IPS-NIHi7 (cell line): ENCODE results near the gene C5orf52.
"Not testable (repeated sequence)": the region's sequence is repeated elsewhere in the genome, so short reads cannot be mapped to it uniquely, and the experiment has no call there.

Experiments
- DNase-seq: peaks from one replicate; pipeline ENCODE4 v3.0.0; 2012; ENCODE audit warnings: mixed read lengths; ENCODE audit errors: extremely low spot score

Gene C5orf52

DNA sequence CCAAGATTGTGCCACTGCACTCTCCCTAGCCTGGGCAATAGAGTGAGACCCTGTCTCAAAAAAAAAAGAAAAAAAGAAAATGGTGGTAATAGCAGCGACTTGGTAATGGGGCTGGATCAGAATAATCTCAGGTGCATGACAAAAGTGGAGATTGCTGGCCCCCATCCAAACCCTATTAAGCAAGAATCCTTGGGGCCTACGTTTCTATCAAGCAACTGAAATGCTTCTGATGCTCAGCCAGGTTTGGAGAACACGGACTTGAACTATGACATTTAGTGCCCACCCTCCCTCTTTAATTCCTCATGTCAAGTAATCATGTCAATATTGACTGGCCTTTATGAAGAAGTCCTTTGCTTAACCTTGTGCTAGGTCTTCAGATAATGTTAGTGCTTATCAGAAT is 6.6 kb downstream of the C5orf52 start:
- DNase-seq: no peak

GRCh38 chr5:157679801-157680200 is 8.5 kb downstream of the C5orf52 start:
- DNase-seq: no peak

DNA sequence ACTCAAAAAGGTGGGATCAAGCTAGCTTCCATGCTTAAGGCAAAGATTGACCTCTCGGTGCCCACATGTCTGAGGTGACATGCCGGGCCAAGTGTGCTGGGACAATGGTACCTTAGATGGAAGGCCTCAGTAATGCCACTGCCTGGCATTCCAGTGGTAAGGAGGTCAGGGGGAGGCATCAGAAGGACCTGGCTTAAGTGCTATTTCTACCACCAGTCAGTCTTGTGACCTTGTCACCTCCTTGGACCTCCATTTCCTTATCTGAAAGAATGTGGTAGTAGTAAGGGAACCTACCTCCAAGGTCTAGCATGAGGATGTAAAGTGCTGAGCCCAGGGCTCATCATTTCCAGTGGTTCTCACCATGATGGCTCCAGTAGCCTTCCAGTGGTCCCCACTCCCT is 8.9 kb downstream of the C5orf52 start:
- DNase-seq: no peak

DNA sequence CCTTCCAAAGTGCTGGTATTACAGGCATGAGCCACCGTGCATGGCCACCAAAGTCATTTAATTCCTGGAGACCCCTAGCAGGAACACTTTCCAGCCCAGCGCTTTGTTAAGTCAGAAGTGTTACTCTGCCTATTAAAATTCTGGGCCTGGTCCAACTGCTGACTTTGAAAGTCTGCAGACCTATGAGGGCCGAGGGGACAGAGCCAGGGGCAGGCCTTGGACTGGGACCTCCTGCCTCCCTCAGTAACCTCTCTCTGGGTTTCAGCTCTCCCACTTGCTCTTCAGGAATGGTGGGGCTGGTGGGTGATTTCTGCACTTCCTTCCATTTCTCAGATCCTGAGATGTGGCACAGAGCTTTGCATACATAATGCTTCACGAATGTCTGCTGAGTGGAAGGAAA is 9.7 kb downstream of the C5orf52 start:
- no peak for DNase-seq

GRCh38 chr5:157682257-157682656 is 10.9 kb downstream of the C5orf52 start:
- DNase-seq: no peak

DNA sequence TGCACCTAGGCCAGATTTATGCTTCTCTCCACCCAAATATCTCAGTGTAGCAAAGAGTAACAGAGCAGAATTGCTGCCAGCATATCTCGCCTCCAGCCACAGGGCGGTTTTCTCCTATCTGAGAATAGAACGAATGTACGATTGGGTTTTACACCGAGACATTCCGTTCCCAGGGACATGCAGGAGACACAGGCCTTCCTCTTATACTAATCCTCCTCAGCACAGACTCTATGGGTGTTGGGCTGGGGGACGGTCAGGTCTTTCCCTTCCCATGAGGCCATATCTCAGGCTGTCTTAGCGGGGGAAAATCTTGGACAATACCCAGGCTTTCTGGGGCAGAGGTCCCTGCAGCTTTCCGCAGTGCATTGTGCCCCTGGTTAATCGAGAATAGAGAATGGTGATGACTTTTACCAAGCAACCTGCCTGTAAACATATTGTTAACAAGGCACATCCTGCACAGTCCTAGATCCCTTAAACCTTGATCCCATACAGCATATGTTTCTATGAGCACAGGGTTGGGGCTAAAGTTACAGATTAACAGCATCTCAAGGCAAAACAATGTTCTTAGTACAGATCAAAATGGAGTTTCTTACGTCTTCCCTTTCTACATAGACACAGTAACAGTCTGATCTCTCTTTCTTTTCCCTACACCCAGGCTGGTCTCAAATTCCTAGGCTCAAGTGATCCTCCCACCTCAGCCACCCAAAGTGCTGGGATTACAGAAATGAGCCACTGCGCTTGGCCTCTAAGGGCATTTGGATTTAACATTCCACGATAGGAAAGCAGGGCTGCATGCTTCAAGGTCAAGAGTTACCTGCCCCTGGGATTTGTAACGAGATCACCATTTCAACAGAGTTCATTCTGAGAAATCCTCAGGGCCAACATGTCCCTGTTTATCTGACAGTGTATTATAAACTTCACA is 15.2 kb downstream of the C5orf52 start:
- DNase-seq: not testable (repeated sequence)

DNA sequence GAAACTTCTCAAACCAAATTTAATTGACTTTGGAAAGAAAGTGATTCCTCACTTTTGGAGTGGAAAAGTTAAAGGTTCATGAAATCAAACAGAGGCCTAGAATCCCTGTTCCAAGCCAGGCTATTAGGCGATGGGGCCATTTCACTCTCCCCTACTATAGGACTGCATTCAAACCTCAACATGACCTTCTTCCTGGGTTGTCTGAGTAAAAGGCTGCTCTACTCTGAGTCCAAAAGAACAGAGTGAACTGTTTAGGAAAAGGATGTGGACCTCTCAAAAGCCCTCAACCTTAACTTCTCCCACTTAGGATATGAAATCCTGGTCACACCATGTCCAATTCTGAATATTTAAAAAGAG is 15.8 kb downstream of the C5orf52 start:
- DNase-seq: no peak

DNA sequence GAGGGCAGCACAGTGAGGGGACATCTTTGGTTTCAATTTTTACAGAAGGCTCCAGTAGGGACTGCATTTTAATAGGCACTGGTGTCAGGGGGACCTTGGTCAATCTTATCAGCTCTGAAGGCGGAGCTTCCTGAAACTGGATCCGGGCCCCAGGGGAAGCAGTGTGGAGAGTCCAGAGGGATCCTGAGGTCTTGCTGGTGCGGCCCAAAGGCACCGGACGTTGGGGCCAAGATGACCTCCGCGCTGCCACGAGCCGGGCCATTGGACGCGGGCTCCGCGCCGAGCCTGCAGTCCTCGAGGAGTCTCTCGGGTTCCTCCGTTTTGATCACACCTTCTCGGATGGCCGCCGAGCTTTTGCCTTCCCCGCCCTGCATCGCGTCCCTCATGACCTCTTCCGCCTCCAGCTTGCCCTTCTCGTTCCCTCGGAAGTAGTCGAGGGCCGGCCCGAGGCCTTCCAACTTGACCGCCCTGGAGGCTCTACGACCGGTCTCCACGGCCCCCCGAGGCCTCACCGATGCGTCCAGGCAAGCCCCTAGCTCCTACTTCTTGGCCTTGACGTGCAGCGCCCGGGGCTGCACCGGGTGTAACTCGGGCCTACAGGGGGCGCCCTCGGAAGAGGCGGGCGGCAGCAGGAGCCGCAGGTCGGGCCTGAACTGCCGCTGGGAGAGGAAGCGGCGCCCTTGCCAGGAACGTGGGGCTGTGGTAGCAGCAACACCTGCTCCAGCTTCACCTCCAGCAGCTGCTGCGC is 18.8 kb downstream of the C5orf52 start:
- DNase-seq: peak; percentile 35

DNA sequence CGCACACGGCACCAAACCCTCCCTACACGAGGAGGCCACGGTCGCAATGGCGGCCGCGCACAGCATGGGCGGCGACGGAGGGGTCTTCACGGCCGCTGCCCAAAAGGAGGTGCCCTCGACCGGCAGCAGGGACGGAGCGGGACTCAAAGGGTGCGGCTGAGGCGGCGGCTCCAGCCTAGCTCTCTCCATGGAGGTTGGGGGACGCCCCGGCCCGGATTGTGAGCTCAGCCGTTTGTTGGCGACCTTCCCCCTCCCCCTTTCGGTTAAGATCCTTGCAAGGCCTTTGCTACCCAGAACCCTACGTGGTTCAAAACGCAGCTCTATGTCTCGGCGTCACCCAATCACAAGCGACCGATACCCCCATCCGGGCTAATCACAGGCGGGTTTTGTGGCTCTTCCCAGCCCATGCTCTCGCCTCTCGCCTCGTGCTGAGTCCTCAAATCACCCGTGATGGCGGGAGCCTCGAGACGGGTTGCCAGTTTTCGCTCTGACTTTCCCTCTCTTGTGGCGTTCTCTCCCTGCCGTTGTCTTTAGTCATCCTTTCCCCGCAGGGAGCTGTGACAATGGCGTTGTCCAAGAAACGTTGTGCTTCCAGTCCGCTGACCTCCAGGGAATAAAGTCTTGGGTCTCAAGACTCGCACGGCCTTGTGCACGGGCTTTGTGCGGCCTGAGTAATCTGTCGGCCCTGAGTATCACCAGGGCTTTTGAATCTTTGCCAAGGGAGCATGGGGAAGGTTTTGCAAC is 19.5 kb downstream of the C5orf52 start:
- DNase-seq: no peak

- not testable (repeated sequence) for DNase-seq
Observed at GRCh38 chr5:157693816-157694215, 22.5 kb downstream of the C5orf52 start.

GRCh38 chr5:157696154-157696553 is 24.8 kb downstream of the C5orf52 start:
- not testable (repeated sequence) for DNase-seq

DNA sequence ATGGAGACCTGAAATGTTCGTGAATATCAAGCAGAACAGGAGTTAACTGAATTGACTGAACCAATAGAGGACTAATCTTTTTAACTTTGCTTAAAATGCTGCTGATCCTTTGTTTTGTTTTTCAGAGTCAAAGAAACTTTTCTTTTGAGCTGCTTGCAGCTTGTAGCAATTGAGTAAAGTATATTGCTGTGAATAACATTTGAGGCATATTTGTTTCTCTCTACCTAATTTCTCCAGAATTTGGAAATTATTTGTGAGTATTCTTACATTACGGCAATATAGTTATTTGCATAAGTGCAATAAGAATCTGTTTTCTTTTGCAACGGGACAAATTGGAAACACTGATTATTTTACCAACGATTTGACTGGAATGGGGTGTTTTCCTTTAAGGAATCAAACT is 27.3 kb downstream of the C5orf52 start:
- DNase-seq: not testable (repeated sequence)

DNA sequence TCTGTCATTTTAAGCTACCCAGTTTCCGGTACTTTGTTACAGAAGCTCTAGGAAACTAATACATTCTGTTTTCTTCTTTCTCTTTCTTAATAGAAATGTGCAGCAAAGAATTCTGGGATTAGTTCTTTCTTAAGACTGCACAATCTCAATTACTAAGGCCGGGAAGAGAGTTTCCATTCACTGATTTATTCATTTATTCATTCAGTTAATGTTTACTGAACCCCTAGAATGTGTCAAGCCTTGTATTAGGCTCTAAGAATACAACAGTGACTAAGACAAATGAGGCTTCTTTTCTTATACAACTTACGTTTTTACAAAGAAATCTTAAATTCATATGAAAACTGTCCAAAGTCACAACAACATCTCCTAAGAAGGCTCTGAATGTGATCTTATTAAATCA is 32.4 kb downstream of the C5orf52 start:
- no peak for DNase-seq

DNA sequence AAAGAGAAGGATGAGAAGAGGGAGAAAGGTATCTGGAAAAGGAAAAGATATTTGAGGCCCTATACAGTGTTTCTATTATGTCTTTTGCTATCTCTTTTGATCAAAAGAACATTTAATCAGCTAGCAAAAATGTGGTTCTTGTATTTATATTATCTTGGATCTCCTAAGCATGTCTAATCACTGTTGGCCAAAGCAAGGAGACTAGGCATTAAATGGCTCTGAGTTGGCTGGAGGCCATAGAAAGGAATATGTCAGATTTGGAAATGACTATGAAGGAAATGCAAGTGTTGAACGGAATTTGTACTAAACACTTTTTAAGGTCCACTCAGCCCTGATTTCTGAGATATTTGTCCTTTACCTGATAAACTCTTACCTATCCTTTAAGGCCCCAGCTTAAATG is 37.5 kb downstream of the C5orf52 start:
- DNase-seq: no peak

DNA sequence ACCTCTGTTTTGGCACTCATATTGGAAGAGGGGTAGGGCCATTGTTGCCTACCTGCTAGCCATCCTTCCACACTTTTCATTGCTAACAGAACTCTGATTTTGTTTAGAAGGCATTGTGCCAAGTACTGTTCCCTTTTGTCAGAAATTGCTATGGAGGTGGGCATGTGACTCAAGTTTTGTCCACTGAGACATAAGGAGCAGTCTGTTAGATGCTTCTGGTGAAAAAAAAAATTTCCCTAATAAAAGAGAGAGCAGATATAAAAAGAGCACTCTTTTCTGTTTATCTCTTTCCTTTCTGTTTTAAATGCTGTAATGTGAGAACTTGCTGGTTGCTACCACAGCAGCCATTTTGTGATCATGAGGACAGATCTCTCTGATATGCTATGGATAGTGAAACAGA is 38.0 kb downstream of the C5orf52 start:
- DNase-seq: no peak

GRCh38 chr5:157710431-157710830 is 39.1 kb downstream of the C5orf52 start:
- DNase-seq: no peak

- DNase-seq: no peak
Observed at GRCh38 chr5:157710882-157711281, 39.5 kb downstream of the C5orf52 start.

GRCh38 chr5:157713830-157714595 is 42.7 kb downstream of the C5orf52 start:
- DNase-seq: no peak

GRCh38 chr5:157714596-157714864 is 43.2 kb downstream of the C5orf52 start:
- DNase-seq: no peak

GRCh38 chr5:157718519-157718918 is 47.2 kb downstream of the C5orf52 start:
- peak; percentile 41 for DNase-seq

DNA sequence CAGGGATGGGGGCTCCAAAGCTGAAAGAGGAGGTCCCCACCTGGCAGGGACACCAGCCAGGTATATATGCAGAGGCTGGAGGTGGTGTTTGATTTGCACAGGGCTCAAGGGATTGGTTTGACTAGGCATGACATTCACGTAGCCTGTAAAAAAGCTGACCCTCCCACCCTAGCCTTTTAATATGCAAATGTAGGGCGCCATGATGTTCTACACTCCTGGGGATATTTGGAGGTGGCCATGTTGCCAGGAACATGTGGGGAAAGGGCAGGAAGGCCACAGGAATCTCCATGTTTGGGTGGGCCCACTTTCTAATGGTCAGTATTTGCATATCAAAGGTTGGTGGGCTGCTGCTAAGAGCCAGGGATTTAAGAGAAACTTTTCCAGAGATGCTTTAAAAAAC is 47.9 kb downstream of the C5orf52 start:
- DNase-seq: no peak

- DNase-seq: no peak
Observed at GRCh38 chr5:157721159-157721558, 49.8 kb downstream of the C5orf52 start.
